ENCODE measurements around the gene MIDN.

Gene MIDN

GRCh38 chr19:1233115-1233667, 15.2 kb upstream of the MIDN start:
- DNase-seq, result no peak

DNA sequence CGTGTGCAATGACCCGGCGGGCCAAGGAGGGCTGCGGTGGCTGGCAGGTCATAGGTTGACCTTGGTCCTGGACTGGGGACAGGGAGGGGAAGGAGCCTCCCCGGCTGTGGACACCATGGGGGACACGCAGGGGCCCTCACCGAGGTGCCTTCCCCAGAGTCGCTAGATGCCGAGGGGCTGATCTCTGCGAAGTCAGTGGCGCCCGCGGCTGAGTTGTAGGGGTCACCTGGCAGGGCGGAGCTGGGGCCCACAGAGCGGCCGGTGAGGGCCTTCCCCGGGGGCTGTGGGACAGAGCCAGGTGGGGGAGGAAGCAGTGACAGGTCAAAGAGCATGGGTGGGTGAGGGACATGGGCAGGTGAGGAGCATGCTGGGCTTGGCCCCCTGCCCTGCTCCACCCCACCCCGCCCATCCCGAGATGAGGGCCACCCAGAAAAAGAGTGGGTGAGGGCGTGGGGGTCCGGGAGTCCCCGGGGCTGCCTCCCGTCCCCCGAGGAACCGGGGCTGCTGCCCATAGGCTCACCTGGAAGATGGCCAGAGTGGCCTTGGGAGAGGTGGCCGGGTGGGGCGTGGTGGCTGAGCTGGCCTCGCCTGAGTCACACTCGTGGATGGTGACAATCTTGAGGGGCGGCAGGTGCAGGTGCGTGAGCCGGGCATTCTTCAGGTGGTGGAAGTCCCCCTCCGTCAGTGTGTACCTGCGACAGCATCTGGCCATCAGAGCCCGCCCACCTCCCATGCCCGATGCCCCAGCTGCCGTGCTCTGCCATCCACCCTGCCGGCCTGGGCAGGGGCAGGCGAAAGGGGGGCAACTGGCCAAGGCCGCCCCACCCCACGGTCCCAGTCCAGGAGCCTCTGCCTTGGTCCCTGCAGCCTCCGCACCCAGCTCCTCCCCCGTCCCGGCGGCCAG, 14.1 kb upstream of the MIDN start:
- no peak for DNase-seq

GRCh38 chr19:1234955-1235380, 13.4 kb upstream of the MIDN start:
- no peak for DNase-seq

- DNase-seq, result peak; percentile 80
These were observed 12.5 kb upstream of the MIDN start for GRCh38 chr19:1235625-1236538.

- no peak for DNase-seq
These were observed 11.8 kb upstream of the MIDN start for GRCh38 chr19:1236576-1236975.

DNA sequence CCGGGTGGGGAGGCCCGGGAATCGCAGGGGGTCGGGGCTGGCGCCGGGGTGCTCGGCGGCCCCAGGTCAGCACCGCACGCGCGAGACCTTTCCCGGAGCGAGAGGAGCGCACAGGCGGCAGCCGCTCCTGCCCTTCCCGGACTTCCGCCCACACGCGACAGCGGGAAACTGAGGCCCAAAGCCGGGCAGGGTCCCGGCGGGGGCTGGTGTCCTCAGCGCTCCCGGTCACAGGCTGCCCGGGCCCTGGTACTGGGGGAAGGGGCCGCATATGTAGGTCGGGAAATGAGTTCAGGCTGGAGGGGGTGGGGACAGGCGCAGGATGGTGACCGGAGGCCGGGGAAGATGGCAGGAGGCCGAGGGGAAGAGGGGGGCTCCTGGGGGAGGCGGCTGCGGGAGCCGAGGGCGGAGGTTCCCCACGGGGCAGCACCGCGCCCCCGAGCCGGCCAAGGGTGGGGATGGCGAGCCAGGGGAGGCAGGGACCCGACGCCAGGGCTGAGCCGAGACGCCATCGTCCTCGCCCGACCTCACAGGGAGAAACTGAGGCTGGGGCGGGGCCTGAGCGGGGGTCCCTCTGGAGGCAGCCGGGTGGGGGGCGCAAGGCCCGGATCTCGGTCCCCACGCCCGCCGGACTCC, 11.2 kb upstream of the MIDN start:
- DNase-seq, result no peak

DNA sequence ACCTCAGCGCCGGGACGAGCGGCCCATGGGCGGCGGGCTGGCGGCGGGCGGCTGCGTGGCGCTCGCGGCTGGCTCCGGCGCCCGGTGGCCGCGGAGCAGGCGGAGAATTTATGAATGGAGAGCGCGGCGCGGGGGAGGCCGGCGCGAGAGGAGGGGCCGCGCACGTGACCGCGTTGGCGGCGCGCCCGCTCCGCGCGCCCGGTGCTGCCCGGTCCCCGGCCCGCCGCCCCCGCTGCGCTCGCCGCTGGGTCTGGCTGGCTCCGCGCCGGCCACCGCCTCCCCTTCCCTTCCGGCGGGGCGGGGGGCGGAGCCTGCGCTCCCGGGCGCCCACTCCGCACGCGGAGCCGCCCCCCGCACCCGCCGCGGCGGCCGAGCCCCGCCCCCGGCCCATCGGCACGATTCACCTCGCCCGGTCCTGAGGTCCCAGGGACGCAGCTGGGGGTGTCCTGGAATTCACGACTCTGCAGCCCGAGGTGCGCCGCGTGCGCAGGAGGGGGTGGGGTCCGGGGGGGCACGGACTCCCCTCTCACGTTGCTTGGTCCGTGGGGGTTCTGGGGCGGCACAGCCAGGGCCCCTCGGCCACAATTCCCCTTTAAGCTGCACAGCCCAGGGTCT, 10.5 kb upstream of the MIDN start, which contains the start of gene CBARP:
CBARP (minus strand) TSS at position 252 of the 615 bp plus-strand sequence. CDS start 1,905 bp downstream, outside the sequence.
- no peak for DNase-seq

DNA sequence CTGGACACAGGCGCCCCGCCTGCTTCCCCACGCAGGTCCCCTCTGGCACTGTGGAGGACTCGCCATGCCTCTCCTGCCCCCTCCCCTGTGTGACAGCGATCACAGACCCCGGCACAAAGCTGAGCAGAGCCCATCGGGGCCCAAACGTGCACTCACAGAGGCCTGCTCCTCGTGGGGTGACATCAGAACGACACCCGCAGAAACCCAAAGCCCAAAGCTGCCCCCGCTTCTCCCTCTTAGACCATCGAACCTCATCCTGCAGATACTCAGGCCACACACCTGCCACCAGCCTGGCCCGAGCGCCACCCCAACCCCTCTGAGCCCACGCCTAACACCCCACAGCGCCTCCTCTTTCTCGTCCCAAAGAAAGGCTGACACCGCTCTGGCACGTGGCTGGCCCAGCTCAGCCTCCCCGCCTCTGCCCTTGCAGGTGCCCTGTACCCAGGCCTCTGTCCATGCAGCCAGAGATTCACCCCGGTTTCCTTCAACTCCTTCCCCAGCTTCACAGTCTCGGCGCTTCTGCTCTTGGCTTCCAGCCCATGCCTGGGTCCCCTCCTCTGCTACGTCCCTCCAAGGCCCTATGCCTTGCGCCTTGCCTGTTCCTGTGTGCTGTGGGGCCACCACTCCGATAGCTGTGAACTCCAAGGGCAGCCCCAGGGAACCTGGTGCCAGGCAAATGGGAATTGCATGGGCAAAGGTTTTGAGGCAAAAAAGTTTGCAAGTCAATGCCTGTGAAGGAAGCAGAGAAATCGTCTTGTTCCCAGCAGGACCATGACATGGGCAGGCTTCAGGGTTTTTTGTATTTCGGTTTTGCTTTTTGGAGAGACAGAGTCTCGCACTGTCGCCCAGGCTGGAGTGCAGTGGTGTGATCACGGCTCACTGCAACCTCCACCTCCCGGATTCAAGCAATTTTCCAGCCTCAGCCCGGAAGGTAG, 9.7 kb upstream of the MIDN start:
- DNase-seq, result no peak

- no peak for DNase-seq
These were observed 9.0 kb upstream of the MIDN start for GRCh38 chr19:1239420-1239795.

DNA sequence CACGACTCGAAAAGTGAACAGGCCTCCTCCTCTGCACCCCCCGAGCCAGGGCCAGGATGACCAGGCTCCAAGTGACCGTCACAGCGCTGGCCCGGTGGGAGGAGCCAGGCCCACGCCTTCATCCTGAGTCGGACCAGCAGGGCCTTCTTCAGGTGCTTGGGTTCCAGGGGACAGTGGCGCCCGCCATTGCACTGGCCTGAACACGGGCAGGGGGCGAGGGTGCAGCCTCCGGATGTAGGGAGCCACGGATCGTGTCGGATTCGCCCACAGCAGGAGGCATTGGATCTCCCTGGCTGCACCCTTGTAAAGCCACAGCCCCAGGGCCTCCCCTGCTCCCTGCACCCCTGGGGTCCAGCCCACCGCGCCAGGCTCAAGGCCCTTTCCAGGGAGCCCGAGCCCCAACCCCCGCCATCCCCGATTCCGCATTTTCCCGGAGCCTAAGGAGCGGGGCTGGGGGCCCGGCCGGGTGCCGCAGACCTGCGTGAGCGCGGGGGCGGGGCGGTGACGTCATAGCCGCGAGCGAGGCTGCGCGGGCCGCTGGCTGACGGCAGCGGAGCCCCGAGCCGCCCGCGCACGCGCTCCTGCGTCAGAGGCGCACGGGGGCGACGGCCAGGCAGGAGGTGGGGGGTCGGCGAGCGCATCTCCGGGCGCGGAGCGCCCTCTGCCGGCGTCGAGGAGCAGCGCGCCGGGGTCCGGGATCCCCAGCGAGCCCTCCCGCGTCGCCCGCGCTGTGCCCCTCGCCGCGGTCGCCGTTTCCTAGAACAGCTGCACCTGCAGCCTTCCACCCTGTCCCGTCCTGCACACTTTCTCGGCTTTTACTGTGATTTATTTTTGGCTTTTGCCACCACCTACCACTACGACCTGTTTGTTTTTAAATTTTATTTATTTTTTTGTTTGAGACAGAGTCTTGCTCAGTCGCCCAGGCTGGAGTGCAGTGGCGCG, 8.3 kb upstream of the MIDN start:
- peak; percentile 91 for DNase-seq

DNA sequence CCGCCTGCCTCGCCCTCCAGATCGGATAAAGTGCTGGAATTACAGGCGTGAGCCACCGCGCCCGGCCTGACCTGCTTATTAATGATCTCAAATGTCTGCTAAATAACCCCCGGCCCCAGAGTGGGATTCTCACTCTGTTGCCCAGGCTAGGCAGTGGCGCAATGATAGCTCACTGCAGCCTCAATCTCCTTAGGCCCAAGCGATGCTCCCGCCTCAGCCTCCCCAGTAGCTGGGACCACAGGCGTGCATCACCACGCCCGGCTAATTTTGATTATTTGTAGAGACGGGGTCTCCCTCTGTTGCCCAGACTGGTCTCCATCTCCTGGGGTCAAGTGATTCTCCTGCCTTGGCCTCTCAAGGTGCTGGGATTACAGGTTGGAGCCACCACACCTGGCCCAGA, 7.5 kb upstream of the MIDN start:
- no peak for DNase-seq

DNA sequence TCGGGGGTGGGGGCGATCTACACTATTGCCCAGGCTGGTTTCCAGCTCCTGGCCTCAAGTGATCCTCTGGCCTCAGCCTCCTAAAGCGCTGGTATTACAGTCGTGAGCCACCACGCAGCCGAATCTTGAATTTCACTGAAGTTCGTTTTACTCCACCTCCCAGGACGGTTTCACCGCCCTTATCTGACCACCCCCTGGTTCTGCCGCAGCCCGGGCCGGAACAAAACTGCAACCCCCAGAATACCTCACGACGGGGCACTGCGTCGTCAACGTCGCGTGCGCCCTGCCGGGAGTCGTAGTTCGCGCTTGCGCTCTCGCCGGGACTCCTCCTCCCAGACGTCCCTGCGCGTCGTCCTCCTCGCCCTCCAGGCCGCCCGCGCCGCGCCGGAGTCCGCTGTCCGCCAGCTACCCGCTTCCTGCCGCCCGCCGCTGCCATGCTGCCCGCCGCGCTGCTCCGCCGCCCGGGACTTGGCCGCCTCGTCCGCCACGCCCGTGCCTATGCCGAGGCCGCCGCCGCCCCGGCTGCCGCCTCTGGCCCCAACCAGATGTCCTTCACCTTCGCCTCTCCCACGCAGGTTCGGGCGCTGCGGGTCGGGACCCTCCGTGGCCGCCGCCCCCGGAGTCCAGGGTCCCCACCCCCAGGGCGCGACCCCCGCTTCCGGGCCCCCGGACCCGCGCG, 6.8 kb upstream of the MIDN start, which contains the start of gene ATP5F1D:
ATP5F1D (plus strand) TSS at position 335 of the 679 bp plus-strand sequence; CDS start at position 435, 100 bp downstream.
- DNase-seq, result peak; percentile 95

DNA sequence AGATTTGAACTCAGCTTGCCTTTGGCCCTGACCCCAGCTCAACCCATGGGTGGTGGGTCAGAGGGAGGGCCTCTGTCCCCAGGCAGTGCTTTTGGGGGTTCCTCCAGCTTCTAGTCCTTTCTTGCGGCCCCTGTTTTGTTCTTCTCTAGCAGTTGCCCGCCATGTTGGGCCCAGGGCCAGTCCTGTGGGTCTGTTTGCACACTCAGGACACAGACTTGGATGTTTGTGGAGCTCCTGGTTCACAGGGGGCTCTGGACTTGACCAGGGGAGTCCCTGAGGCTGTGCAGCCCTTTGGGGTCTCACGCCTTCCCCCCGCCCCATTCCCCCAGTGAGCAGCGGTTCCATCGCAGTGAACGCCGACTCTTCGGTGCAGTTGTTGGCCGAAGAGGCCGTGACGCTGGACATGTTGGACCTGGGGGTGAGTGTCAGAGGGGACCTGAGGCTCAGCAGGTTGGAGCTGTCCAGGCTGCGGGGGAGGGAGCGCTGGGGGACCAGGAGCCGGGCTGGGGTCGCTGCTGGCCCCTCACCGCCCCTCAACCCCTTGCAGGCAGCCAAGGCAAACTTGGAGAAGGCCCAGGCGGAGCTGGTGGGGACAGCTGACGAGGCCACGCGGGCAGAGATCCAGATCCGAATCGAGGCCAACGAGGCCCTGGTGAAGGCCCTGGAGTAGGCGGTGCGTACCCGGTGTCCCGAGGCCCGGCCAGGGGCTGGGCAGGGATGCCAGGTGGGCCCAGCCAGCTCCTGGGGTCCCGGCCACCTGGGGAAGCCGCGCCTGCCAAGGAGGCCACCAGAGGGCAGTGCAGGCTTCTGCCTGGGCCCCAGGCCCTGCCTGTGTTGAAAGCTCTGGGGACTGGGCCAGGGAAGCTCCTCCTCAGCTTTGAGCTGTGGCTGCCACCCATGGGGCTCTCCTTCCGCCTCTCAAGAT, 4.4 kb upstream of the MIDN start:
- DNase-seq, result peak; percentile 89

DNA sequence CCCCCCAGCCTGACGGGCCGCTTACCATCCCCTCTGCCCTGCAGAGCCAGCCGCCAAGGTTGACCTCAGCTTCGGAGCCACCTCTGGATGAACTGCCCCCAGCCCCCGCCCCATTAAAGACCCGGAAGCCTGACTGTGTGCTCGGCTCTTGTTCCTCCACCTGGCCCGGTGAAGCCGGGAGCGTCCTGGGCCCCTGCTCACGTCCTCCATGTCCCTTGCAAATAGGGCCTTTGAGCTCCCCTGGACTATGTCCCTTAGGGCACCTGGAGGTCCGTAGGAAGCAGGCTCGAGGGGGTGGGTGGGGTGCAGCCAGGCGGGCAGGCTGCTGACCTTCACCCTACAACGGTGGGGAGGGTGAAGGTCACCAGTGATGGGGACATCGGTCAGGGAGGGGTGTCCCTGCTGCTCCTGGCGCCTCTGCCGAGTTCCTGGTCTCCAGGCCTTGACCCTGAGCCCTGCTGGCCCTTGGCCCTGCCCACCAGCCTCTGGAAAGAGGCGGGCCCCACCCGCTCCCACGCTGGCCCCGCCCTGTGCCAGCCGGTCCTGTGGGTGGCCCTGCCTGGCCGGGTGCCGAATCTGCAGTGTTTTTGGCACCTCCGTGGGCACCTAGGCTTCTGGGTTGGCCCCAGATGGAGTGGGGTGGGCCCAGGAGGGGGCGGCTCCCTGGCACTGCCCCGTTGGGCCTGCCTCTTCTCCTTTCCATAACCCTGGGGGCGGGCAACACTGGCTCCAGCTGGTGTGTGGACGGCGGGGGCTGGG, 3.5 kb upstream of the MIDN start:
- no peak for DNase-seq

DNA sequence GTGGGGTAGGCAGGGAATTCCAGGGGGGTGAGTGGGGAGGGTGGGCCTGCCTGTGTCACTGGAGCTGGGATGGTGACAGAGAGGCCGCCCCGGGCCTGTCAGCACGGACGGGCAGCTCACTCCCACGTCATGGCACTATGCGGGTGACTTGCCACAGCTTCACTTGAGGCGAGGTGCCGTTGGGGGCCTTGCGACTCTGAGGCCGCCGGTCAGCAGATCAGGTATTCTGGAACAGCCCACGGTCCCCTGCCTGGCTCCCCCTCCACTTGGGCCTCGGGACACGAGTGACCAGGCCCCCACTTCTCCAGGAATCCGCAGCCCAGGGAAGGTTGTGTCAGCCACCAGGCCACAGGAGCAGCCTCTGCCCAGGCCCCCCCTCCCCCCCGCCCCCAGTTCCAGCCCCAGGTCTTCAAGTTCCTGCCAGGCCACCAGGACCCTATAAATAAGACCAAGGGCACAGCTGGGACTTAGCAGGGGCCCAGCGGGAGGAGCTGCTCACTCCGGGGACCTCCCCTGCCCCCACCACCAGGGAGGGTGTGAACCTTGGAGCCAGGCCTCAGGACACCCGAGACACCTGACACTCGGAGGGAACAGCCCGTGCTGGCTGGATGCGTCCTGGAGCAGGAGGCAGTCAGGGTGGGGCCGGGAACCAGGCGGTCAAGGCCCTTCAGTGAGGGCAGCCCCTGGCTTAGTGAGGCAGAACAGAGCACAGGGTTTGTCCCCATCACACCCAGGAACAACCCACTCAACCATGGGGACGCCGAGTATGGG, 2.7 kb upstream of the MIDN start:
- no peak for DNase-seq
